Ovary (tissue), 9 donors: ENCODE data around the gene CNPPD1. TPM values are rescaled to one million over a fixed set of nuclear protein-coding genes. Genes with fewer than 3 reads are reported as not detected.
A peak's percentile ranks its signal among the peaks of the same experiment; 100 is the strongest.

ENCODE experiments used
- DNase-seq, 5 donors: peaks; one replicate each; pipeline ENCODE4 v3.0.0-alpha.2; 2019 to 2020
- H3K27ac ChIP-seq, 2 donors: fragments of 200-600 bp; one replicate each; pipeline versions ENCODE4 v1.5.1 to v1.8.0; 2019 to 2022
- H3K27me3 ChIP-seq: fragments of 200-600 bp; one replicate; pipeline ENCODE4 v1.8.0; 2022
- H3K36me3 ChIP-seq: fragments of 200-600 bp; sonication (generic); one replicate; pipeline ENCODE4 v1.5.1; 2019
- H3K4me1 ChIP-seq: one replicate; pipeline ENCODE4 v1.8.1; 2013; ENCODE audit warnings: mild to moderate bottlenecking, moderate library complexity; ENCODE audit not compliant: insufficient read depth
- H3K4me3 ChIP-seq: fragments of 200-600 bp; sonication (generic); one replicate; pipeline ENCODE4 v1.5.1; 2017
- H3K9me3 ChIP-seq, 2 donors: fragments of 200-600 bp in 1 of 2; sonication (generic) in 1 of 2; one replicate each; pipeline versions ENCODE4 v1.5.1 to v1.8.1; 2013 to 2019; ENCODE audit warnings: mild to moderate bottlenecking in 1 of 2, moderate library complexity in 1 of 2
- CTCF ChIP-seq, 3 donors: fragments of 450-650 bp in 2 of 3; fragments of 200-600 bp in 1 of 3; IDR thresholded peaks; one replicate each; pipeline versions ENCODE4 v1.5.1 to v1.8.0; 2016 to 2022; ENCODE audit warnings: antibody characterized with exemption in 3 of 3, mild to moderate bottlenecking in 1 of 3
- EP300 ChIP-seq: sonication (generic); formaldehyde crosslinking; IDR thresholded peaks from one replicate; pipeline ENCODE4 v1.6.1; 2017; ENCODE audit warnings: antibody characterized with exemption
- POLR2A ChIP-seq: fragments of 450-650 bp; IDR thresholded peaks from one replicate; pipeline ENCODE4 v1.6.1; 2017; ENCODE audit warnings: antibody characterized with exemption, mild to moderate bottlenecking, moderate library complexity
- WGBS, 3 donors: extraction: QIAGEN DNeasy Blood & Tissue Kit in 1 of 3; methylation state at CpG; one replicate each; pipeline versions ENCODE4 v1.1.5 to v1.1.7; 2013 to 2017; 5-methylcytosine and 5-hydroxymethylcytosine counted together
- intact Hi-C, 4 donors: fragments of 100-400 bp; cut with DNase I; formaldehyde crosslinking; loops; one replicate each; pipeline versions ENCODE4 v1.11.0 to v1.15.1; 2022 to 2023
- polyA plus RNA-seq, 2 donors: library from polyadenylated mRNA; stranded (reverse); fragments of 200-250 nt in 1 of 2; fragments of 350-450 nt in 1 of 2; fragmentation: Illumina TruSeq in 1 of 2; extraction: RNeasy Lipid Tissue Mini Kit (QIAGEN cat#74804) in 1 of 2; gene quantifications; one replicate each; pipeline ENCODE4 v1.2.3, GENCODE V29; 2013 to 2014
- total RNA-seq, 7 donors: library from RNA; depleted of rRNA in 2 of 7; stranded (reverse); fragments of >200 nt in 2 of 7; fragmentation: NEBNext Ultra II Directional in 3 of 7; extraction: Animal tissue kit (Norgen Biotek cat#: 25700) in 3 of 7; gene quantifications; one replicate each; pipeline versions ENCODE4 v1.1.0 to v1.2.4, GENCODE V29; 2016 to 2023
- donor health status: DM: no; HTN: no; CAD: no; lungs with moderate emphysema.
- donor health status: DM: no; HTN: no; CAD: no.
- donor health status: Bipolar disorder and iron deficiency.
- donor health status: DM: yes; HTN: yes; CAD: no.
- donor health status: DM: no; HTN: no; CAD: no.
- donor health status: DM: yes; HTN: yes; CAD: no.

CNPPD1 gene
- total and polyA plus RNA-seq, 9 donors, result 27.1 to 68.2 (median 55.4) TPM

GRCh38 chr2:219197388-219197787 is 20.7 kb upstream of the CNPPD1 start:
- WGBS, 3 donors, result 78 to 90% (median 88%) methylated on average over 1 of the region's 1 CpG
- intact Hi-C loops, result no loop called here
- H3K27me3 ChIP-seq, result no peaks in the 10 kb centered on the region
- no peaks in the 10 kb centered on the region for H3K9me3 ChIP-seq
- DNase-seq, result no peak
- no peak overlapping the region for H3K27ac ChIP-seq
- H3K4me3 ChIP-seq, result no peak overlapping the region
- H3K36me3 ChIP-seq, result no peaks in the 10 kb centered on the region
- no peaks in the 10 kb centered on the region for H3K4me1 ChIP-seq
- TF ChIP-seq POLR2A (no peak), CTCF (IDR thresholded peaks at IDR 0.05) (no peak), EP300 (no peak)

GRCh38 chr2:219186754-219187456 is 10.2 kb upstream of the CNPPD1 start:
- no peak overlapping the region for H3K27ac ChIP-seq
- no peaks in the 10 kb centered on the region for H3K4me1 ChIP-seq
- H3K9me3 ChIP-seq, result no peaks in the 10 kb centered on the region
- WGBS, 3 donors, result 80 to 86% (median 83%) methylated on average over 7 of the region's 7 CpGs
- H3K27me3 ChIP-seq, result no peaks in the 10 kb centered on the region
- no peak overlapping the region for H3K4me3 ChIP-seq
- no peaks in the 10 kb centered on the region for H3K36me3 ChIP-seq
- TF ChIP-seq CTCF (IDR thresholded peaks at IDR 0.05) (no peak), POLR2A (no peak), EP300 (no peak)
- intact Hi-C loops, result no loop called here
- DNase-seq, result no peak

GRCh38 chr2:219184121-219184520 is 7.4 kb upstream of the CNPPD1 start:
- intact Hi-C loops, result loop anchor here in 1 of 4 donors (5.0 kb wide), 1 partner anchor 33 kb away; the partner anchor contains the start of gene ABCB6
- Histone ChIP-seq H3K36me3 (no peaks in the 10 kb centered on the region), H3K27ac (no peak overlapping the region), H3K4me3 (no peak overlapping the region), H3K9me3 (no peaks in the 10 kb centered on the region), H3K27me3 (no peaks in the 10 kb centered on the region), H3K4me1 (peaks cover 3% of the 10 kb centered on the region)
- DNase-seq, result peak in 1 of 5 donors; percentile 1
- 97 to 98% (median 97%) methylated on average over 2 of the region's 2 CpGs for WGBS, 3 donors
- TF ChIP-seq EP300 (no peak), CTCF (IDR thresholded peaks at IDR 0.05) (no peak), POLR2A (no peak)

GRCh38 chr2:219183151-219183772 is 6.5 kb upstream of the CNPPD1 start:
- intact Hi-C loops, result loop anchor here in 1 of 4 donors (5.0 kb wide), 1 partner anchor 34 kb away; the partner anchor contains the start of gene ABCB6
- H3K4me1 ChIP-seq, result peaks cover 8% of the 10 kb centered on the region
- no peaks in the 10 kb centered on the region for H3K9me3 ChIP-seq
- H3K4me3 ChIP-seq, result no peak overlapping the region
- 89 to 91% (median 90%) methylated on average over 6 of the region's 6 CpGs for WGBS, 3 donors
- peak in 2 of 5 donors; percentile 10 to 13 for DNase-seq
- H3K27ac ChIP-seq, result no peak overlapping the region
- H3K27me3 ChIP-seq, result no peaks in the 10 kb centered on the region
- no peak for TF ChIP-seq CTCF (IDR thresholded peaks at IDR 0.05)
- TF ChIP-seq POLR2A, result no peak
- no peak for TF ChIP-seq EP300
- H3K36me3 ChIP-seq, result no peaks in the 10 kb centered on the region
